ENCODE data around the gene FIG4. TPM values are rescaled to one million over a fixed set of nuclear protein-coding genes. Genes with fewer than 3 reads are reported as not detected.

The FIG4 gene
- total RNA-seq, 1 experiment from 2014 or later, result 8.5 TPM

DNA sequence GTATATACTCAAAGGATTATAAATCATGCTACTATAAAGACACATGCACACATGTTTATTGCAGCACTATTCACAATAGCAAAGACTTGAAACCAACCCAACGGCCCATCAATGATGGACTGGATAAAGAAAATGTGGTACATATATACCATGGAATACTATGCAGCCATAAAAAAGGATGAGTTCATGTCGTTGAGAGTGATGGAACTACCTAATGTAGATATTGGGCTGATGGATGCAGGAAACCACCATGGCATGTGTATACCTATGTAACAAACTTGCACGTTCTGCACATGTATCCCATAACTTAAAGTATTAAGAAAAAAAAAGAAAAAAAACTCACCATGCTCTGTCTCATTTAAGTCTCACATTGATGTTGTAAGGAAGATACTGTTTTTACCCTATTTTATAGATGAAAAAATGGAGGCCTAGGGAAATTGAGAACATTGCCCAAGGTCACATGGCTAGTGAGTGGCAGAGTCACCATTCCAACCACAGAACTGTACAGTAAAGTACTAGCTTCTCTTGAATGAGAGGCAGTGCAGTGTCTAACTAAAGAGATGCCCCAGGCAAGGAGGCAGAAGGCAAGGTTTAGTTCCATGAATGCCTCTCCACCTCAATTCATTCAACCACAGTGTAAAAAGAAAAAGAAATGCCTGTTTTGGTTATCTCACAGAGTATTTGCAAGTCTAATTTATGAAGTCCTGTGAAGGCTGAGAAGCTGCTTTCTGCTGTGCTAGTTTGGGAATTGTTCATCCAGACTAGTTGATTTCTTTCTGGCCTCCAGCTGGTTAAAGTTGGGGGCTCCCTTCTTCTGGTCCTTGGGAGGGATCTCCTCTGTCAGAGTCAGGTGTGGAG, 68.2 kb downstream of the FIG4 start:
- DNase-seq (ENCODE audit: low read depth), result no peak

DNA sequence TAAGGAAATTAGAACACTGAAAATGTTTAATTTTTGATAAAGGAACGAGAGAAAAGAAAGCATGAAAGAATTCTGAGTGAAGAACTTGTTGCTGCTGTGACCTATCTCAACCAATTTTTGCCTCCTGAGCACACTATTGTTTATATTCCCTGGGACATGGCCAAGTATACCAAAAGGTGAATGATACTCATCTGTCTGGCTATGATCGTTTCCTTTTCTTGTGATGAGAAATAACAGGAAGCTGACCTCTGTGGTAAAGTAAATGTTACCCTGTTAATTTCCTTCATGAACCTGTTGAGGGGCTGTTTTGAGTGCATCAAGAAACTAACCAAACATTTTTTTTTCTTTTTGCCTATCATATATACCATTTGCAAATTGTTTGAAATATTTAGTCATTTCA, 69.1 kb downstream of the FIG4 start:
- peak; percentile 69 for DNase-seq (ENCODE audit: low read depth)

DNA sequence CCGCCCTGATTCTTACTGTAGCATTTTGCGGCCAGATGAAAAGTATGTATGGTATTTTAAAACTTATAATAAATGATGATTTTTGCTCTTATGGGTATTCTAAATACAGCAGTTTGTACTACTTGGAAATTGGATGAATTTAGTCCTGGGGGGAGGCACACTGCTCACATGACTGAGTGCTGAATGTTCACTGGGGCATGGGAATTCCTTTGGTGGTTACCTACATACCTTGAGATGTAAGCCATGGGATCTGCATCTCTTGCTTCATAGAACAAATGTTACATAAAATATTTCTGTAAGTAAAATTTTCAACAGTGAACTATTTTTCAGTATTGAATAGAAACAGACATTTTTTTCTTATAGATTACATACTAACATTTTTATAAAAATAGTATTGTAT, 71.1 kb downstream of the FIG4 start:
- DNase-seq (ENCODE audit: low read depth), result no peak

DNA sequence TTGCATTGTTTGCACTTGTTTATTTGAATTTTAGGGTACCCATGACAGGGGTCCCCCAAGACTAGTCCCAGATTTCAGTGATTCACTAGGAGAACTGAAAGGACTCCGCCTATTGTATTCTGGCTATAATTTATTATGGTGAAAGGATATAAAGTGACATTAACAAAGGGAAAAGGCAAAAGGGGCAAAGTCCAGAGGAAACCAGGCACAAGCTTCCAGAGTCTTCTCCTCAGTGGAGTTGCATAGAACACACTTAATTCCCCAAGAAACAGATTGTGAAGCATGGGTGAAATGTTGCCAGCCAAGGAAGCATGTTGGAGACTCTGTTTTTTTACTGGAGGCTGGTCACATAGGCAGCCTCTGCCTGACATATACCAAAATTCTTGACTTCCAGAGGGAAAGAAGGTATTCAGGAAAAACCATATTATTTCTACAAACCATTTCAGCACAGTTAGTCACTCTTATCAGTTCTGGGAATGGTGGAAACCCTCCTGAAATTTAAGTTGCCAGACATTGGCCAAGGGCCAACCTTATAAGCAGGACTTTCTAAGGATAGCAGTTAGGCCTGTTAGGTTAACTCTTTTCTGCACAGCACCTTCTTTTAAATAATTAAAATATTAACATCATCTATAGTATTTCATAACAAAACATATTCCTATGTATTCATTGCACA, 71.8 kb downstream of the FIG4 start:
- DNase-seq (ENCODE audit: low read depth), result no peak

DNA sequence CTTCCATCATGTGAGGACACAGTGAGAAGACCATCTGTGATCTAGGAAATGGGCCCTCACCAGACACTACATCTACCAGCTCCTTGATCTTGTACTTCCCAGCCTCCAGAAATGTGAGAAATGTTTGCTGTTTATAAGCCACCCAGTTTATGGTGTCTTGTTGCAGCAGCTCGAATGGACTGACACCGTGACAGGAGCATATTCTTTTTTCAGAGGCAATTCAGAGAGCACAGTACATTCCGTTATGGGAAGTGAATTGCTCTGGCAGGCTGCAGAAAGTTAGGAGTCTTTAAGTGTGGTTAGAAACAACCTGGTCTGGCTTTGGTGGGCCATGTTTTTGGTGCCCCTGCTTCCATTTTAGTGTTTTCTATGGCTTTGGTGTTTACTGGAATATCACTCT, 75.1 kb downstream of the FIG4 start:
- no peak for DNase-seq (ENCODE audit: low read depth)

DNA sequence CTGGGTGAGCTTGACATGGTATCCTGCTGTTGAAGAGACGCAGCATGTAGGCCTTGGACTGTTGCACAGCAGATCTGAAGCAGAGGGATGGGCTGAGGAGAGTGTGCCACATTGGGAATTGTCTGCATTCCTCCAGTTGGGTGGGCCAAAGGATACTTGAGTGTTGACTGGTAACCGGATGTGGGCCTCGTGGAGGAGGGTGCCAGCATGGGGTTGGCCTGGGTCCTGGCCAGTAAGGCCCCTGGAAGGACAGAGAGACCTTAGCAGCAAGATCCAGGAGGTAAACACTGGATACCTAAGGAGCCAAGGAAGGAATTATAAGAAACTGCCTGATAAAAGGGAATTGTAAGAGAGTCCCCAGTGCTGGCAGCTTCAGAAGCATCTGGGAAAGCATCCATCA, 76.9 kb downstream of the FIG4 start:
- DNase-seq (ENCODE audit: low read depth), result peak; percentile 76

DNA sequence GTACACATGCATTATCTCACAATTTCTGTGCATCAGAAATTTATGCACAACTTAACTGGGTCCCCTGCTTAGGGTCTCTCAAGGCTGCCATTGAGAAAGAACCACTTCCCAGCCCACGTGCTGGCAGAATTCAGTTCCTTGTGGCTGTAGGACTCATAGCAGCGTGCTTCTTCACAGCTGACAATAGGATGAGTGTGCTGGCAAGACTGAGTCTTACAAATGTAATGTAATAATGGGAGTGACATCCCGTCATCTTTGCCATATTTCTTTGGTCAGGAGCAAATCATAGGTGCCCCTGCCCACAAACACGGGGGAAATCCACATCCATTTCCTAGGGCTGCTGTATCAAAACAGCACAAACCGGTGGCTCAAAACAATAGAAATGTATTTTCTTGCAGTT, 77.4 kb downstream of the FIG4 start:
- peak; percentile 55 for DNase-seq (ENCODE audit: low read depth)

DNA sequence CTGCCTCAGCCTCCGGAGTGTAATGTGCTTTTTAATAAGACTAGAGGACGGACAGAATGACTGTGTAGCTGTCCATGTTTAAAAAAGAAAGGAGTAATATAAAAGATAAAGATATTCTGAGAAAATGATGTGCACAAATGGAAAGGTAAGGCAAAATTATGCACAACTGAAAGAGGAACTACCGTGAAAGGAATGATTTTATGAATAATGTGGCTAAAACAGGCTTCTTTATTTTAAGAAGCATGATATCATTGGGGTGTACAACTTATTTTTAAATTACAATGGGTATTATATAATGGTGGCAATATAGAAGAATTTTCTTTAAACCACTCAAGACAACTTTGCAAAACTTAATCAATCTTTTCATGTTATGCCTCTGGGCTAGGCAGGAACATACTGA, 78.1 kb downstream of the FIG4 start:
- DNase-seq (ENCODE audit: low read depth), result no peak

DNA sequence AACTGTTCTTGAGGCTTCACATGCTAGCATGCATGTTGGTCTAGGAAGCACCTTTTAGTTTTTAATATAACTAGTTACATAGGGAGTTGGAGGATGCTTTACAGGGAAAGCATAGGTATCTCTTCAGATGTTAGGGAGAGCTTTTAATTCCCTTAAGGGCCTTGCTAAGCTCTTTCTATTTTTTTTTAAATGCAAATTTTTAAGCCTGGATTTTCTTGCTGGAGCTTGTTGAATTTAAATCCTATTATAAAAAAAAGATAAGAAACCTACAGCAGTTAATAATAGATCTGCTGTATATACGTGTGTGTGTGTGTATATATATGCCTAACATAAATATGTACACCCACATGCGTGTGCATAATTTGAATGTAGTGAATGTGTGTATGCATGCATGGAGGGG, 79.0 kb downstream of the FIG4 start:
- DNase-seq (ENCODE audit: low read depth), result no peak

DNA sequence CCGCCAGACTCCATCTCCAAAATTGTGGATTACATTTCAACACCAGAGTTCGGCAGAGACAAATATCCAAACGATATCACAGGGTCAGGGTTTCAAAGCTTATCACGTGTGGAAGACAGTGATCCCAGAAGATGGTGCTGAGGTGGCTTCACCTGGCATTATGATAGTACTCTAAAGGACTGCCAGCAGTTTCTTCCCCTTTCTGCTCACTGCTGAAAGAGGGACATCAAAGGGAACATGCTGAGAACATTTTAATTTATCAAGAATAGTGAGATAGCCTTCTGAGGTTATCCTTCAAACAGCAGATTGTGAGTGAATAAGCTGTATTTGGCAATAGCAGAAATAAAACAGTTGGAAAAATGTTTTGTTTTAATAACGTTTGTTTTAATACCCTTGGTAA, 79.7 kb downstream of the FIG4 start:
- no peak for DNase-seq (ENCODE audit: low read depth)

DNA sequence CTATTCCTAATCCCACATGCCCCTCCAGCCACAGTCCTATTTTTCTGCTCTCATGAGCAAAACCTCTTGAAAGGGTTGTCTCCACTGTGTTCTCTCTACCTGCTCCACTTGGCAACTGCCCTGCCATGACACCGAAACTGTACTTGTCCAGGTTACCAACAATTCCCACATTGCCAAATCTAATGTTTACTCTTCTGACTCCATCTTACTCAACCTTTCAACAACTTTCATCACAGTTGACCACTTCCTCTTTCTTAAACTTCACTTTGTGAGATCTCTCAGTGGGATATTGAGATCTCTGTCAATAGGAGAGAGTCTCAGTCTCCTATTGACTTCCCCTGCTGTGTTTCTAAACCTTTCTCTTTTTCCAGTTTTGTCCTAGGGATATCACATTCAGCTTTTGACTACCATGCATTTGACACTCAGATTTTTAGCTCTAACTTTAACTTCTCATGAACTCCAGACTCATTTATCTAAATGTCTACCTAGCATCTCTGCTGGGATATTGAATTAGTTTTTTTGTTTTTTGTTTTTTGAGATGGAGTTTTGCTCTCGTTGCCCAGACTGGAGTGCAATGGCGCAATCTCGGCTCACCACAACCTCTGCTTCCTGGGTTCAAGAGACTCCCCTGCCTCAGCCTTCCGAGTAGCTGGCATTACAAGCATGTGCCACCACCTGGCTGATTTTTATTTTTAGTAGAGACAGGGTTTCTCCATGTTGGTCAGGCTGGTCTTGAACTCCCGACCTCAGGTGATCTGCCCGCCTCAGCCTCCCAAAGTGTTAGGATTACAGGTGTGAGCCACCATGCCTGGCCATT, 81.1 kb downstream of the FIG4 start:
- DNase-seq (ENCODE audit: low read depth), result peak; percentile 62

DNA sequence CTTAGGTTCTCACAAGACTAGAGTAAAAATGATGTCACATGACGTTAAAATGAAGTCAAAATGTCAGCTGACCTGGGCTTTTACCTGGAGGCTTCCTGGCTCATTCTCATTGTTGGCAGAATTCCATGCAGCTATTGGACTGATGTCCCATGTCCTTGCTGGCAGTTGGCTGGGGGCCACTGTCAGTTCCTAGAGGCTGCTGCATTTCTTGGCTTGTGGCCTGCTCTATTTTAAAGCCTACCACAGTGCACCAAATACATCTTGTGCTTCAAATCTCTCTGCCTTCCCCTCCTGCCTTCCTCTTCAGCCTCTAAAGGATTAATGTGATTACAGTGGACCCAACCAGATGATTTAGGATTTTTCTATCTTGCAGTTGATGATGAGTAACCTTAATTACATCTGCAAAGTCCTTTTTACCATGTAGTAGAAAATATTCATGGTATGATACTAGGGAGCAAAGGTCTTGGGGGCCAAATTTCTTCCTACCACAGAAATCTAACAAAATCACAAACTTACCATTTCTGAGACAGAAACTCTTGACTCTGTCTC, 81.9 kb downstream of the FIG4 start:
- DNase-seq (ENCODE audit: low read depth), result no peak

DNA sequence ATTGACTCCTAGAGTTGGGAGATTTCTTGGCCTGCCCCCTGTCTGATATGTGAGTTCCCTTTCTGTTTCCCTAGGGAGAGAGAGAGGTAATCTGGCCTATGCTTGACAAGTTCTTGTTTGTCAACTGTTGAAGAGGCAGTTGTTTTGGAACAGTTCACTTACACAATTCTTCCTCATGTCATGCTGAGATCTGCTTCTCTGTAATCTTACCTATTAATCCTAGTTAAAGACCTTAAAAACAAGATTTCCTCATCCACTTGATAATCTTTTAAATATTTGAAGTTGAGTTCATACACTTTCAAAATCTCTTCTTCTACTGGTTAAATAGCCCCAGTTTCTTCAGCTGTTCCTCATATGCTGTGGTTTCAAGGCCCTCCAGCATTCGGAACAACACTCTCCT, 89.9 kb downstream of the FIG4 start:
- DNase-seq (ENCODE audit: low read depth), result no peak

DNA sequence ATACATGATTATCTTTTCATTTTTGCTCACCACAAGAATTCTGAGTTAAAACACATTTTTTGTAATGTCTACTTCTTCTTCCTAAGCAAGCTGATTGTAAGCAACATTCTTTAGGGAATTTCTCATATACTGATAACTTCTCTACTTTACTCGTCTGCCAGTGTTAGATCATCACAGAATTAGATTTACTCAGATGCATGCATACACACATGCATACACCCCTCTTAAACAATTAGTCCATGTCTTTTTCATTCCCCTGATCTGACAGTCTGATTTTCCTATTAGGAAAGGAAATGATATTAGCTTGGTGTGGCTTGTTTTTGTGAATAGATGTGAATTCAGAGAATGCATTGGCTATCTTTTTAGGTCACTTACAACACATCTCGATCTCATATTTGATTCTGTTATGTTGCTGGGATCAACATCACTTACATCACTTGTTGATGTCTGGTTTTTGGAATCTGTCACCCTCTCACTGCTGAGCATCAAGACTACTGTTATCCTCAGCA, 91.4 kb downstream of the FIG4 start:
- DNase-seq (ENCODE audit: low read depth), result no peak

DNA sequence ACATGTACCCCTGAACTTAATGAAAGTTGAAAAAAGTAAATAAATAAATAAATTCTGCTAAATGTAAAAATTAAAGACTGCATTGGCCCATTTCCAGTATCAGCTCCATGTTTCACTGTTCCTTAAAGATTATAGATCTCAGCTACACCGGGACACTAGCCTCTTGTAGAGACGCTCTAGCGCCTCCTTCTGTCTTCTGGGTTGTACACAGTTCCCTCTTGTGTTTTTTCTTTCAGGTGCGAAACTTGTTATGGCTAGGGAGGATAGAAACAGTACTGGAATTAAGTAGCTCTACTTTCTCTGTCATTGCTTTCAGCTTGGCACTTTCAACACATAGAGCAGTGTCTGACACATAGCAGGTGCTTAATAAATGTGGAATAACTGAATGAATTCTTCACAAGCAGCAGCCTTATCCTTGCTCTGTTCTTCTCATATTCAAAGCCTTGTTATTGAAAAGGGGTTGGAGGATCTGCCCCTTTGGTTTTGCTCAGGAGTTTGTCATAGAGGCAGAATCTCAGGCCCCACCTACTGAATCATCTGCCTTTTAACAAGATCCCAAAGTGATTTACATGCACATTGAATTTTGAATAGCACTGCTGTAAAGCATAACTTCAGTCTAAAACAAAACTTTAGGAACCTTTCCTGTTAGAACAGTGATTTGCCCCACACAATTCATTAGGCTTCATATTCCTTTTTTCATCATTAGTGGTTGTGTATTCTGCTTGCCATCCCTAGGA, 92.3 kb downstream of the FIG4 start:
- peak; percentile 5 for DNase-seq (ENCODE audit: low read depth)

DNA sequence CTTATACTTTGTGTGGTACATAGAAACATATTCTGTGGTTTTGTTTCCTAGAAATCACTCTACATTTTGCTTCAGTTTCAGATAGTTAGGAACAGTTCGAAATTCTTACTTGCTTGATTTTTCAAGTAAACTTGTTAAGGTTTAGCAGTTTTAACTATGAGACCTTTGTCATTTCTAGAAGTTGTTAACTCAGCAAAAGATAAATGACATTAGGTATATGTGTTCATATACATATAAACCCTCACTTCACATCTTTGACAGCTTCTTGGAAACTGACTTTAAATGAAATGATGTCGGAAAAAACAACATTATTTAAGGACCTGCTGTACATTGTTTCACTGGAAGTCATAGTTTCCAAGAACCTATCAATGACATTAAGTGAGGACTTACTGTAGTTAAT, 96.2 kb downstream of the FIG4 start:
- no peak for DNase-seq (ENCODE audit: low read depth)

DNA sequence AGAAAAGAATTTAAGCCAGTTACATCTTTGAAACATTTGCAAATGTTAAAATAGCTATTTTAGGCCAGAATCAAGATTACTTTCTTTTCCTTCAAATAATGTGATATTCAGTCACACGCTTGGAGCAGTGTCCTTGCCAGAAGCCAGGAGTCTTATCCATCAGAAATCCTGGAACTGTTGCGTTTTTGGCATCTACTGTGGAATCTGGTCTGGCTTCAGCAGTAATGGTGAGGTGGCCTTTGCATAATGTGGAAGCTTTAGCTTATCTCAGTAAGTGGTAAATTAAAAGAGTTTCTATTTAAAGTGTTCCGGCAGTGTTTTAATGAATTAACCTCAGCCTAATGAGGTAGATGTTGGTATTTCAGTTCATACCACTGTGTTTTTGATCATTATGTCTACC, 97.6 kb downstream of the FIG4 start:
- DNase-seq (ENCODE audit: low read depth), result no peak

DNA sequence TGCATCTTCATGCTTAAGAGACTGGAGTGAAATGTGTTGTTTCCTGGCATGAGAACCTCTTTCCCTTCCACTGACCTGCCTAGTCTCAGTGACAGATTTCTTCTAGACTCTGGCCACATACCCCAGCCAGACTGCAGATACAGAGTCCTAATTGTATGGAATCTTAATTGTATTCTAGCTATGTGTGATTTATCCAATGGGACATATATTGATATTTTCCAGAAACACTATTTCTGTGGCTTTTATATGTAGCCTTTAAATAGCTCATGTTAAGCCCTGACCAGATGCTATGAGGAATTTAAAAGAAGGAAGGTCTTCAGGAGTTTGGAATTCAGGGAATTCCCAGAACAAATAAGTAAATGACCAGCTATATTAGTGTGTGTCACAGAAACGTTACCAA, 99.0 kb downstream of the FIG4 start:
- DNase-seq (ENCODE audit: low read depth), result peak; percentile 32

DNA sequence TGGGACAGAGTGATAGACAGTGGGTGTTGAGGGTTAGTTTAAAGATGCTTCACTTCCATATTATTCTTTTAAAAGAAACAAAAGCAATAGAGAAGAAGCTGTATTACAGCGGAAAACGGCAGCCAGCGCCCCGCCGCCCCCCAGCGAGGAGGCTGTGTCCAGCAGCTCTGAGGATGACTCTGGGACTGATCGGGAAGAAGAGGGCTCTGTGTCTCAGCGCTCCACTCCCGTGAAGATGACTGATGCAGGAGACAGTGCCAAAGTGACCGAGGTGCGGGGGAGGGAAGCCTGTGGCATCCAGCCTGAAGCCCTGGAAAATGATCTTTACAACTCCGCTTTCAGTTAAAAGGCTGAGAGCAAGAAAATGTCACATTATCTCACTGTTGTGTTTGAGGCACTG, 100.2 kb downstream of the FIG4 start:
- no peak for DNase-seq (ENCODE audit: low read depth)

DNA sequence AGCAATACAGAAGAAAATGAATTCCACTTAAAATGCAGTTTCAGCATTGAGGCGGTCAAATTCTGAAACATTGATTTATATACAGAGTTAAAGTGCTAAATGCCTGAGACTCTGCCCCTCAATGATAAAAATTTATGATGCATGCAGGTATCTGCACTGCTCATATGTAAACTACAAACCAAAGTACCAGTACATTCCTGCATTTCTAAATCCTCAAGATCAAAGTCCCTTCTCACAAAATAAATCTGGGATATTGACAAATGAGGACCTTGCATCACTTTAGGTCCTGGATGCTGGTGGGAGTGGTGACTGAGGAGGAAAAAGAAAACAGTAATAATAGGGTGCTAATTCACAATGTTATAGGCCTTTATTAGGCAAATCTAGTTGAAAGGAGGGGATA, 101.9 kb downstream of the FIG4 start:
- DNase-seq (ENCODE audit: low read depth), result no peak

DNA sequence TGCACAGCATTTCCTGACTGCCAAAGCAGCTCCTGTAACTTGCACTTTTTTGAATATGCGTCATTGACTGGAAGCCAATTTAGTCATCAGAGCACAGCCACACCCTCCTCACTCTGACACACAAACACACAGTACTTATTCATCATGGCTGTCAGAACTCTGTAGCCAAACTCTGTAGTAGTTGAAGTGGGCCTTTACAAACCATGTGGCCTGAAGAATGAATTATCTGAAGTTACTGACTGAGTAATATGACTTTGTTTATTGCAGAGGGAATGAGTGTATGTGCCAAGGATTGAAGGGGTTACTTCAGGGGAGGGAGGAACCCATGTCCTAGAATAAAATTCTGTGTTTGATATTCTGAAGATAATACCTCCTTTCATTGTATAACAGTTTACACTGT, 102.7 kb downstream of the FIG4 start:
- peak; percentile 97 for DNase-seq (ENCODE audit: low read depth)
